Sigmoid colon (tissue), 4 donors: ENCODE results near the gene TMPRSS11A.

Source experiments
- CTCF ChIP-seq, 4 experiments: fragments of 450-650 bp in 3 of 4; fragments of 200-600 bp in 1 of 4; IDR thresholded peaks; one replicate each; pipeline ENCODE4 v1.5.1; 2016 to 2019; ENCODE audit warnings: antibody characterized with exemption in 4 of 4, mild to moderate bottlenecking in 3 of 4, moderate library complexity in 2 of 4
- EP300 ChIP-seq, 4 donors: sonication (generic); formaldehyde crosslinking; IDR thresholded peaks; one replicate each; pipeline ENCODE4 v1.6.1; 2017; ENCODE audit warnings: antibody characterized with exemption in 4 of 4
- POLR2A ChIP-seq, 2 donors: fragments of 450-650 bp; IDR thresholded peaks; one replicate each; pipeline ENCODE4 v1.6.1; 2016; ENCODE audit warnings: antibody characterized with exemption in 2 of 2, mild to moderate bottlenecking in 2 of 2, moderate library complexity in 2 of 2
- POLR2AphosphoS5 ChIP-seq, 4 donors: sonication (generic); formaldehyde crosslinking; IDR thresholded peaks; one replicate each; pipeline ENCODE4 v1.6.1; 2017; ENCODE audit warnings: antibody characterized with exemption in 4 of 4

- TF ChIP-seq CTCF (IDR thresholded peaks at IDR 0.05), result no peak
- no peak for TF ChIP-seq POLR2A (IDR thresholded peaks at IDR 0.05)
- no peak for TF ChIP-seq POLR2AphosphoS5 (IDR thresholded peaks at IDR 0.05)
- no peak for TF ChIP-seq EP300 (IDR thresholded peaks at IDR 0.05)
These were observed 28.7 kb downstream of the TMPRSS11A start for GRCh38 chr4:67934628-67935027.
